K562 (cell line): ENCODE results near the gene FERMT3. TPM values are rescaled to one million over a fixed set of nuclear protein-coding genes. Genes with fewer than 3 reads are reported as not detected.

Experiments
- BCOR ChIP-seq: fragments of 450-650 bp; IDR thresholded peaks from 2 replicates; pipeline ENCODE4 v1.6.1; 2016
- CHD1 ChIP-seq: fragments of 200-600 bp; sonication (generic); IDR thresholded peaks from one replicate; pipeline ENCODE4 v1.6.1; 2012; ENCODE audit warnings: mild to moderate bottlenecking, moderate library complexity, low read length, inconsistent platforms
- CLOCK ChIP-seq: fragments of 250-450 bp; sonication (Bioruptor Pico); IDR thresholded peaks from 2 replicates; pipeline ENCODE4 v1.4.0; 2020; ENCODE audit warnings: mild to moderate bottlenecking, moderate library complexity, borderline replicate concordance
- COPS2 ChIP-seq: fragments of 450-650 bp; conservative IDR thresholded peaks from 2 replicates; pipeline ENCODE4 v1.6.1; 2016; ENCODE audit warnings: mild to moderate bottlenecking, moderate library complexity
- EP300 ChIP-seq: IDR thresholded peaks from 2 replicates; pipeline ENCODE4 v1.6.1; 2012; ENCODE audit warnings: low read length, improper control_type of control experiment
- FOS ChIP-seq: IDR thresholded peaks from 3 replicates; pipeline ENCODE4 v1.6.1; 2011; ENCODE audit not compliant: insufficient read length; ENCODE audit errors: extremely low read depth
- FOSL1 ChIP-seq: fragments of 200-800 bp; sonication (Bioruptor generic); conservative IDR thresholded peaks from 2 replicates; pipeline ENCODE4 v1.6.1; 2016; ENCODE audit warnings: missing genetic modification characterization, missing compliant biosample characterization
- HDAC1 ChIP-seq, 2 experiments: fragments of 450-650 bp; IDR thresholded peaks; 2 replicates each; pipeline ENCODE4 v1.6.1; 2016 to 2017; ENCODE audit warnings: inconsistent platforms in 1 of 2, mild to moderate bottlenecking in 1 of 2, moderate library complexity in 1 of 2
- HMGN3 ChIP-seq: IDR thresholded peaks from 2 replicates; pipeline ENCODE4 v1.6.1; 2011; ENCODE audit warnings: borderline replicate concordance, low read depth, mild to moderate bottlenecking, mixed read lengths, low read length; ENCODE audit not compliant: insufficient read length; ENCODE audit errors: extremely low read depth
- MEF2D ChIP-seq: conservative IDR thresholded peaks from 2 replicates; pipeline ENCODE4 v1.6.1; 2016; ENCODE audit warnings: low read depth, missing genetic modification characterization, missing compliant biosample characterization
- MYBL2 ChIP-seq, 2 experiments: fragments of 450-650 bp in 1 of 2; sonication (generic) in 1 of 2; formaldehyde crosslinking in 1 of 2; IDR thresholded peaks; 2 replicates each; pipeline versions ENCODE4 v1.6.1 to v1.8.1; 2017 to 2022; ENCODE audit warnings: borderline replicate concordance in 1 of 2, inconsistent platforms in 1 of 2, low read depth in 1 of 2, mild to moderate bottlenecking in 1 of 2, missing genetic modification reagents in 1 of 2, moderate library complexity in 1 of 2
- NUFIP1 ChIP-seq: fragments of 450-650 bp; IDR thresholded peaks from 2 replicates; pipeline ENCODE4 v1.6.1; 2018; ENCODE audit not compliant: partially characterized antibody
- POU5F1 ChIP-seq: fragments of 150-350 bp; IDR thresholded peaks from 2 replicates; pipeline ENCODE4 v1.6.1; 2014; ENCODE audit warnings: borderline replicate concordance, low read length, low read depth, mild to moderate bottlenecking; ENCODE audit not compliant: partially characterized antibody
- PURB ChIP-seq: sonication (generic); formaldehyde crosslinking; IDR thresholded peaks from 2 replicates; pipeline ENCODE4 v1.9.0; 2021; ENCODE audit warnings: low read depth, mild to moderate bottlenecking, missing genetic modification reagents
- ZNF780A ChIP-seq: fragments of 250-450 bp; sonication (Bioruptor Pico); IDR thresholded peaks from 2 replicates; pipeline ENCODE4 v1.5.0; 2021; ENCODE audit warnings: mild to moderate bottlenecking
- polyA plus RNA-seq, 8 experiments: library from polyadenylated mRNA; depleted of rRNA in 4 of 8; stranded (reverse) in 5 of 8; unstranded in 3 of 8; fragments of >200 nt; fragmentation: Nextera tagmentation in 2 of 8; fragmentation: Illumina TruSeq in 1 of 8; extraction: Ambion mirVana in 2 of 8; extraction: Trizol in 1 of 8; gene quantifications; 2 replicates each; pipeline versions ENCODE4 v1.2.1 to v1.2.3, GENCODE V29; 2011 to 2014; ENCODE audit warnings: inconsistent platforms in 1 of 8, missing spikeins in 1 of 8
- total RNA-seq, 7 experiments: library from RNA; depleted of rRNA in 6 of 7; stranded (reverse); fragments of >200 nt in 6 of 7; fragmentation: Illumina TruSeq in 2 of 7; extraction: Trizol in 2 of 7; gene quantifications; 2 replicates each; pipeline versions ENCODE4 v1.2.1 to v1.2.3, GENCODE V29; 2011 to 2021; ENCODE audit warnings: low replicate concordance in 1 of 7
- TF ChIP-seq, protein P1 (sequence below), 2 experiments: IDR thresholded peaks; 2 replicates each; pipeline ENCODE4 v1.6.1; 2012; ENCODE audit warnings: improper control_type of control experiment in 2 of 2, low read depth in 2 of 2, low read length in 2 of 2, borderline replicate concordance in 1 of 2
- TF ChIP-seq, protein P2 (sequence below), 2 experiments: fragments of 200-800 bp in 1 of 2; sonication (Bioruptor generic) in 1 of 2; sonication (generic) in 1 of 2; formaldehyde crosslinking in 1 of 2; IDR thresholded peaks in 1 of 2; conservative IDR thresholded peaks in 1 of 2; 2 replicates each; pipeline versions ENCODE4 v1.5.0 to v1.6.1; 2016 to 2020; ENCODE audit warnings: missing compliant biosample characterization in 1 of 2, missing genetic modification characterization in 1 of 2, missing genetic modification reagents in 1 of 2
- TF ChIP-seq, protein P3 (sequence below): fragments of 450-650 bp; IDR thresholded peaks from 2 replicates; pipeline ENCODE4 v1.6.1; 2016

Gene FERMT3
- total and polyA plus RNA-seq, 9 of the 15 experiments (the other 6 are each of a cell fraction or from before 2014, with no cell fraction given): 3.2 to 275 (median 79.7) TPM

GRCh38 chr11:64207256-64208085 lies 950 bp downstream of the FERMT3 start (continued):
- TF ChIP-seq, protein P1, sequence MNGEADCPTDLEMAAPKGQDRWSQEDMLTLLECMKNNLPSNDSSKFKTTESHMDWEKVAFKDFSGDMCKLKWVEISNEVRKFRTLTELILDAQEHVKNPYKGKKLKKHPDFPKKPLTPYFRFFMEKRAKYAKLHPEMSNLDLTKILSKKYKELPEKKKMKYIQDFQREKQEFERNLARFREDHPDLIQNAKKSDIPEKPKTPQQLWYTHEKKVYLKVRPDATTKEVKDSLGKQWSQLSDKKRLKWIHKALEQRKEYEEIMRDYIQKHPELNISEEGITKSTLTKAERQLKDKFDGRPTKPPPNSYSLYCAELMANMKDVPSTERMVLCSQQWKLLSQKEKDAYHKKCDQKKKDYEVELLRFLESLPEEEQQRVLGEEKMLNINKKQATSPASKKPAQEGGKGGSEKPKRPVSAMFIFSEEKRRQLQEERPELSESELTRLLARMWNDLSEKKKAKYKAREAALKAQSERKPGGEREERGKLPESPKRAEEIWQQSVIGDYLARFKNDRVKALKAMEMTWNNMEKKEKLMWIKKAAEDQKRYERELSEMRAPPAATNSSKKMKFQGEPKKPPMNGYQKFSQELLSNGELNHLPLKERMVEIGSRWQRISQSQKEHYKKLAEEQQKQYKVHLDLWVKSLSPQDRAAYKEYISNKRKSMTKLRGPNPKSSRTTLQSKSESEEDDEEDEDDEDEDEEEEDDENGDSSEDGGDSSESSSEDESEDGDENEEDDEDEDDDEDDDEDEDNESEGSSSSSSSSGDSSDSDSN (IDR thresholded peaks at IDR 0.05; ENCODE audit: borderline replicate concordance in 1 of 2, low read depth in 2 of 2, low read length in 2 of 2): 0 out of 4 replicates have a peak, but pooled peaks of 1 of the 2 experiments have one; percentile 27
- peak; percentile 92 for TF ChIP-seq FOSL1 (tag)
- no peak for TF ChIP-seq PURB (CRISPR knock-in tag)
- TF ChIP-seq FOS: no peak
- TF ChIP-seq HDAC1 (IDR thresholded peaks at IDR 0.05): peak in 1 of 2 experiments; percentile 76; a peak in 1 of 4 replicates
- TF ChIP-seq HMGN3: peak; percentile 45
- TF ChIP-seq MEF2D (tag): no peak
- no peak for TF ChIP-seq CHD1
- TF ChIP-seq COPS2: no peak
- TF ChIP-seq EP300: peak; percentile 76; the same call in 1 of the 2 replicates
- no peak for TF ChIP-seq NUFIP1
- TF ChIP-seq, protein P2, sequence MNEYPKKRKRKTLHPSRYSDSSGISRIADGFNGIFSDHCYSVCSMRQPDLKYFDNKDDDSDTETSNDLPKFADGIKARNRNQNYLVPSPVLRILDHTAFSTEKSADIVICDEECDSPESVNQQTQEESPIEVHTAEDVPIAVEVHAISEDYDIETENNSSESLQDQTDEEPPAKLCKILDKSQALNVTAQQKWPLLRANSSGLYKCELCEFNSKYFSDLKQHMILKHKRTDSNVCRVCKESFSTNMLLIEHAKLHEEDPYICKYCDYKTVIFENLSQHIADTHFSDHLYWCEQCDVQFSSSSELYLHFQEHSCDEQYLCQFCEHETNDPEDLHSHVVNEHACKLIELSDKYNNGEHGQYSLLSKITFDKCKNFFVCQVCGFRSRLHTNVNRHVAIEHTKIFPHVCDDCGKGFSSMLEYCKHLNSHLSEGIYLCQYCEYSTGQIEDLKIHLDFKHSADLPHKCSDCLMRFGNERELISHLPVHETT (CRISPR knock-in tag; conservative IDR thresholded peaks at IDR 0.05 in 1 of 2, IDR thresholded peaks at IDR 0.05 in 1 of 2): peak in 1 of 2 experiments; percentile 84; a peak in 2 of 4 replicates
- no peak for TF ChIP-seq POU5F1
- TF ChIP-seq MYBL2 (IDR thresholded peaks at IDR 0.05; ENCODE audit: low read depth): no peak
- TF ChIP-seq MYBL2 (CRISPR knock-in tag; IDR thresholded peaks at IDR 0.05; ENCODE audit: borderline replicate concordance): no peak
- no peak for TF ChIP-seq ZNF780A (CRISPR knock-in tag)
- TF ChIP-seq, protein P3, sequence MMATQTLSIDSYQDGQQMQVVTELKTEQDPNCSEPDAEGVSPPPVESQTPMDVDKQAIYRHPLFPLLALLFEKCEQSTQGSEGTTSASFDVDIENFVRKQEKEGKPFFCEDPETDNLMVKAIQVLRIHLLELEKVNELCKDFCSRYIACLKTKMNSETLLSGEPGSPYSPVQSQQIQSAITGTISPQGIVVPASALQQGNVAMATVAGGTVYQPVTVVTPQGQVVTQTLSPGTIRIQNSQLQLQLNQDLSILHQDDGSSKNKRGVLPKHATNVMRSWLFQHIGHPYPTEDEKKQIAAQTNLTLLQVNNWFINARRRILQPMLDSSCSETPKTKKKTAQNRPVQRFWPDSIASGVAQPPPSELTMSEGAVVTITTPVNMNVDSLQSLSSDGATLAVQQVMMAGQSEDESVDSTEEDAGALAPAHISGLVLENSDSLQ: peak; percentile 81
- TF ChIP-seq CLOCK (CRISPR knock-in tag): no peak
- TF ChIP-seq BCOR: no peak; the same call in 1 of the 2 replicates
